ENCODE results near the gene NRIP2.
A peak's percentile ranks its signal among the peaks of the same experiment; 100 is the strongest.
"Not testable (repeated sequence)": the region's sequence is repeated elsewhere in the genome, so short reads cannot be mapped to it uniquely, and the experiment has no call there.

The NRIP2 gene

GRCh38 chr12:2834581-2835491, at the start of gene NRIP2:
Gene NRIP2 (minus strand): TSS chr12:2835035. CDS start chr12:2834983, 52 bp downstream.
- no peak for DNase-seq (ENCODE audit: low read depth)

GRCh38 chr12:2879853-2880252, 45.0 kb upstream of the NRIP2 start:
- no peak for DNase-seq (ENCODE audit: low read depth)

- DNase-seq (ENCODE audit: low read depth): no peak
These were observed 43.3 kb upstream of the NRIP2 start for GRCh38 chr12:2877953-2878732.

GRCh38 chr12:2877047-2877952, 42.5 kb upstream of the NRIP2 start, which contains the start of the genes FOXM1 and RHNO1:
Gene FOXM1 (minus strand): TSS chr12:2877174. CDS start chr12:2874478, 2,696 bp downstream.
Gene RHNO1 (plus strand): TSS chr12:2877223. CDS start chr12:2885367, 8,144 bp downstream.
- peak; percentile 61 for DNase-seq (ENCODE audit: low read depth)

- no peak for DNase-seq (ENCODE audit: low read depth)
These were observed 41.7 kb upstream of the NRIP2 start for GRCh38 chr12:2876431-2877046.

GRCh38 chr12:2868986-2869632, 34.3 kb upstream of the NRIP2 start:
- DNase-seq (ENCODE audit: low read depth): not testable (repeated sequence)

GRCh38 chr12:2864198-2864597, 29.4 kb upstream of the NRIP2 start:
- DNase-seq (ENCODE audit: low read depth): no peak

GRCh38 chr12:2863402-2863801, 28.6 kb upstream of the NRIP2 start:
- DNase-seq (ENCODE audit: low read depth): not testable (repeated sequence)

GRCh38 chr12:2862876-2863275, 28.0 kb upstream of the NRIP2 start:
- no peak for DNase-seq (ENCODE audit: low read depth)

GRCh38 chr12:2860170-2860569, 25.3 kb upstream of the NRIP2 start:
- DNase-seq (ENCODE audit: low read depth): no peak

GRCh38 chr12:2858944-2859421, 24.1 kb upstream of the NRIP2 start:
- DNase-seq (ENCODE audit: low read depth): no peak

- DNase-seq (ENCODE audit: low read depth): no peak
These were observed 23.5 kb upstream of the NRIP2 start for GRCh38 chr12:2858334-2858733.

- DNase-seq (ENCODE audit: low read depth): no peak
These were observed 22.7 kb upstream of the NRIP2 start for GRCh38 chr12:2857576-2857975.

- DNase-seq (ENCODE audit: low read depth): no peak
These were observed 22.2 kb upstream of the NRIP2 start, which contains the start of gene TEX52 for GRCh38 chr12:2857021-2857431. Gene TEX52 (minus strand): TSS chr12:2857039. CDS start chr12:2857026, 13 bp downstream.

- DNase-seq (ENCODE audit: low read depth): no peak
These were observed 21.2 kb upstream of the NRIP2 start for GRCh38 chr12:2856051-2856450.

- DNase-seq (ENCODE audit: low read depth): no peak
These were observed 20.7 kb upstream of the NRIP2 start for GRCh38 chr12:2855546-2855945.

- no peak for DNase-seq (ENCODE audit: low read depth)
These were observed 20.0 kb upstream of the NRIP2 start for GRCh38 chr12:2854669-2855453.

- no peak for DNase-seq (ENCODE audit: low read depth)
These were observed 18.8 kb upstream of the NRIP2 start for GRCh38 chr12:2853626-2854025.

GRCh38 chr12:2851931-2852330, 17.1 kb upstream of the NRIP2 start:
- no peak for DNase-seq (ENCODE audit: low read depth)

- no peak for DNase-seq (ENCODE audit: low read depth)
These were observed 10.4 kb upstream of the NRIP2 start for GRCh38 chr12:2845280-2845679.
